Activated CD8-positive, alpha-beta memory T cell treated with anti-CD3 and anti-CD28 coated beads for 36 hours (primary cell): ENCODE data around the gene APOBEC3F. TPM values are rescaled to one million over a fixed set of nuclear protein-coding genes. Genes with fewer than 3 reads are reported as not detected.

Source experiments
- CTCF ChIA-PET: fragments of 350-600 bp; sonication (Branson Sonifier 250); formaldehyde crosslinking; loops from one replicate; lab custom pipeline; 2021; ENCODE audit warnings: antibody characterized with exemption; lab: Charles Lee
- POLR2A ChIA-PET: fragments of 350-600 bp; sonication (Branson Sonifier 250); formaldehyde crosslinking; loops from one replicate; lab custom pipeline; 2021; ENCODE audit warnings: antibody characterized with exemption; lab: Charles Lee
- total RNA-seq, 2 experiments: library from RNA; stranded (reverse); gene quantifications; one replicate each; pipeline ENCODE4 v1.2.3, GENCODE V29; 2021

APOBEC3F gene
- total RNA-seq, 2 experiments from 2014 or later, result 28.6 to 30.0 TPM

DNA sequence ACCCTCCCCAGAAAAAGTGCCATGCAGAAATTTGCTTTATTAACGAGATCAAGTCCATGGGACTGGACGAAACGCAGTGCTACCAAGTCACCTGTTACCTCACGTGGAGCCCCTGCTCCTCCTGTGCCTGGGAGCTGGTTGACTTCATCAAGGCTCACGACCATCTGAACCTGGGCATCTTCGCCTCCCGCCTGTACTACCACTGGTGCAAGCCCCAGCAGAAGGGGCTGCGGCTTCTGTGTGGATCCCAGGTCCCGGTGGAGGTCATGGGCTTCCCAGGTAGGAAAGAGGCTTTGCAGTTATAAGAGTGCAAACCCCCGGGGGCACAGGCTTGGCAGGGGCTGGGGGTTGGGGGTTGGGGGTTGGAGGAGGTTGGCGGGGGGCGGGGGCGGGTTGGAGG, 60.6 kb downstream of the APOBEC3F start:
- ChIA-PET CTCF (no interaction called here), POLR2A (interaction anchor here (1.5 kb wide), 1 partner anchor 12 kb away, joined by 4 read pairs; no protein-coding TSS in a partner anchor)

DNA sequence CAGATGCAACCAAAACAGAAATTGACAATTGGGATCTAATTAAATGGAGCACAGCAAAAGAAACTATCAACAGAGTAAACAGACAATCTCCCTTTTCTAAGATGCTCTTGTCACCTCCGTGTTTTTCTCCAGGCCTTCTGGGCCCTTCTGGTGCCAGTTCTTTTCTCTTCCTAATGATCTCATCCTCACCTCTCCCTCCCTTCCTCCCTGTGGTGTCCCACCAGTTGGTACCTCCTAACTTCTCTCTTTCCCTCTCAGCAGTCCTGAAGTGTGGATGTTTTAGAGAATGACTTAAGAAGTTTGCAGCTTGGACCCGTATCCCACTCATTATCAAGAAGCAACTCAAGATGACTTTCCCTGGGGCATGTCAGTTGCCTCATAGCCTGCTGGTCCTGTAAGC, 62.8 kb downstream of the APOBEC3F start:
- ChIA-PET CTCF (no interaction called here), POLR2A (no interaction called here)

Other genes starting within 250 kb of the APOBEC3F start
- gene DNAL4, start 246.7 kb upstream of the APOBEC3F start, total RNA-seq, result 1 to 10 TPM; 8.9 to 9.5 TPM
- 1 to 10 TPM; 3.3 to 3.6 TPM for gene NPTXR, start 196.8 kb upstream of the APOBEC3F start, total RNA-seq
- 100 to 1,000 TPM; 162 to 166 TPM for gene CBX6, start 168.6 kb upstream of the APOBEC3F start, total RNA-seq
- gene APOBEC3A, start 83.3 kb upstream of the APOBEC3F start, total RNA-seq, result not detected
- 10 to 100 TPM; 10.4 to 10.7 TPM for gene APOBEC3B, start 58.5 kb upstream of the APOBEC3F start, total RNA-seq
- 100 to 1,000 TPM; 117 to 120 TPM for gene APOBEC3C, start 26.6 kb upstream of the APOBEC3F start, total RNA-seq
- gene APOBEC3D, start 19.7 kb upstream of the APOBEC3F start, total RNA-seq, result 10 to 100 TPM; 44.6 to 45.2 TPM
- 100 to 1,000 TPM; 129 to 137 TPM for gene APOBEC3G, start 36.4 kb downstream of the APOBEC3F start, total RNA-seq
- gene APOBEC3H, start 56.4 kb downstream of the APOBEC3F start, total RNA-seq, result 10 to 100 TPM; 11.0 to 11.6 TPM
- 10 to 100 TPM; 16.7 to 16.8 TPM for gene CBX7, start 111.8 kb downstream of the APOBEC3F start, total RNA-seq
- gene PDGFB, start 204.1 kb downstream of the APOBEC3F start, total RNA-seq, result 1 to 10 TPM in 1 of 2 experiments, under 1 TPM in 1; 0.78 to 1.2 TPM